HG03565 (cell line): Measurements from ENCODE around the gene POLN.

Experiments used
- ATAC-seq: cut with Tn5 transposase; IDR thresholded peaks from one replicate; pipeline ENCODE4 v1.9.1; 2021; ENCODE audit warnings: mild to moderate bottlenecking, moderate library complexity; ENCODE audit not compliant: unreplicated experiment

The POLN gene

DNA sequence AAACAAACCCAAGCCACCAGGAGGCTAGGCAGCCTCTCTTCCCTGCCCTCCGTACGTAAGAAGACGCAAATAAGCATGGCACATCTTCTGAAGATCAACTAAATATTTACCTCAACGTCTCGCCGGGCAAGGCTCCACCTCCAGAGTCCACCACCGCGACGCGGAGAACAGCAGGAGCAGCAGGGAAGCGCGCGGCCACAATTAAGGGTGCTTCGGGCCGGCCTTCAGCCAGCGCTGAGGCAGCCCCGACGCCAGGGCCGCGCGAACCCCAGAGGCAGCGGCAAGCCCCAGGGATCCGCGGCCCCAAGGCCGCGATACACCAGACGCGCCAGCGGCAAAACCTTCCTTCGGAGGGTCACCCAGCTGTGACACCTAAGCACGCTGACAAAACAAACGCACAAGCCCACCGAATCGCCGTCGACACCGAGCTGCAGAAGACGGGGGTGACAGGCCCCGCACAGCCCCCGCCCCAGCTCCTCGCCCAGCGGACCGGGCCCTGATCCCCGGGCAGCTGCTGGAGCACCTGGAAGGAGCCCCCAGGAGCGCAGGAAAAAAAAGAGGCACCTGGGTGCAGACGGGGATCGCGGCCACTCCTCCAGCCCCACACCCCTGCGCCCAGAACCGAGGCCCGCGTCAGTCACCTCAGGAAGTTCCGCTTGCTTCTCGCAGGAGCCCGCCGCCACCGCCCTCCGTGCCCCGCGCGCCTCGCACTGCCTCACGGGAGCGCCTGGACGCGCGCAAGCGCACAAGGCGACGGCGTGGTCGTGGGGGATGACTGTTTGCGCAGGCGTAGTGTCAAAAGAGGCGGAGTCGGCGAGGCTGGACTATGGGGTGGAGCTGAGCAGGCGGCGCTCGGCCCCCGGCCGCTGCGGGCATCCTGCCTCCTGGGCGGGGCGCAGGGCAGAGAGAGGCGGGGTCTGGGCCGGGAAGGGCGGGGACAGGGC lies at the start of gene POLN, which contains the start of gene HAUS3:
Gene POLN (minus strand): TSS at position 712 of the 944 bp plus-strand sequence. CDS start 12,890 bp downstream, outside the sequence.
Gene HAUS3 (minus strand): TSS at position 712 of the 944 bp plus-strand sequence. CDS start 1,175 bp downstream, outside the sequence.
- ATAC-seq, result peak; percentile 84

DNA sequence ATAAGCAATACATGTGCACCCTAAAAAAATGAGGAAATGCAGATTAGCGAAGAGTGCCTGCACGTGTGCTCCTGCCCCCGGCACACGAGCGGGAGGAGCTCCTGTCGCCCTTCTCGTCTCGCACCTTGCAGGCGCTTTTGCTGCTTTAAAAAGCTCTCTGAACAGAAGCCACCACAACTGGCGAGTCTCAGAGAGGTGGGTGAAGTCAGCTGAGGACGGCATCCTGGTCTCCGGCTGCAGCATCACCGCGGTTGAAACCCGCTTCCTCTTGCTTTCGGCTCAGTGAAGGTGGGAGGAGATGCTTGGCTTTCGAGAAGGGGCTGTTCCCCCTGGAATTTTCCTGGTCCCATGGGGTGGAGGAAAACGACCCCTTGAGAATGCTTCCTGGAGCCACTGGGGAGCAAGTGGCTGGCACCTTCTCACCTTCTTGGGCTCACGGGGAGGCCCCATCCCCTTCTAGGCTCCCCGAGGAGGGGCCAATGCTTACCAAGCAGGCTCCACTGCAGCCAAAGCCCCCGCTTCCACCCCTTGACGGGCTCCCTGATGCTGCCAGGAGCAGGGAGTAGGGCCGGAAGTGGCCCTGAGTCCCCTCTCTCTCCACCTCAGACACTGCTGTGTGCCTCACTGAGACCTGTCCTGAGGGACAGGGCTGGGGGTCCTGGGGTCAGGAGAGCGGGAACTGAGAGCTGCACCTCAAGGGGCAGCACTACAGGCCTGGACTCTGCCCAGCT lies 49.2 kb upstream of the POLN start:
- ATAC-seq, result no peak

DNA sequence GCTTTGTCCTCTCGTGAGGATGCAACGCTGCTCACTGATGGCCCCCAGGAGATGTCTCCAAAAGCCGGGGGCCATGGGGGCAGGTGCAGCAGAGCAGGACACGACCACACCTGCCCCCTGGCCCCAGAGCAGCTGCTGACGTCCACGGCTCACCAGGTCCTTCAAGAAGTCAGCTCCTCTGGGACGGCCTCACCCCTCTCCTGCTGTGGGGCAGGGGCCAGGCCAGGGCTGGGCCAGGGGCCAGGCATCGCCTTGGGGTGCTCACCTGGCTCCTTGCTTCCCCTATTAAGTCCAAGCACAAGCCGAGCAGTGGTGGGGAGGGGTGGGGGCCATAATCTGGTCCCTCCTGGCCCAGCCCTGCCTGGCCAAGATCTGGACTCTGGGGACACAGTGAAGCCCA lies 48.6 kb upstream of the POLN start:
- no peak for ATAC-seq

DNA sequence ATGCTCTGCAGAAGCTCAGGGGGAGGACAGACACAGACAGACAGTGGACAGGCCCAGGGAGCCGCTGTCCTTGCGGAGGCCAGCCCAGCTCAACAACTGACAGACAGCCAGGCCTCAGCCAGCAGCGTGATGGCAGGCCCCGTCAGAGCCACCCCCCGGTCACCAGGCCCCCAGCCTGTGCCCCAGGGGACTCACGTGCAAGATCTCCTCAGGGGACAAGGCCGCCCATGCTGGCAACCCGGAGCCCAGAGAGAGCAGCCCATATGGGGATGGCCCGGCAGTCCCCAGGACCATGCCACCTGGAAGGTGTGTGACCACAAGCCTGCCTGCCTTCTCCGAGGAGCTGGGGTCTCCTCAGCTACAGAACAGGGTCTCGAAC lies 48.0 kb upstream of the POLN start:
- no peak for ATAC-seq

- no peak for ATAC-seq
Measured at GRCh38 chr4:2289311-2289954, 47.5 kb upstream of the POLN start.

GRCh38 chr4:2288051-2288541 lies 46.2 kb upstream of the POLN start:
- no peak for ATAC-seq

DNA sequence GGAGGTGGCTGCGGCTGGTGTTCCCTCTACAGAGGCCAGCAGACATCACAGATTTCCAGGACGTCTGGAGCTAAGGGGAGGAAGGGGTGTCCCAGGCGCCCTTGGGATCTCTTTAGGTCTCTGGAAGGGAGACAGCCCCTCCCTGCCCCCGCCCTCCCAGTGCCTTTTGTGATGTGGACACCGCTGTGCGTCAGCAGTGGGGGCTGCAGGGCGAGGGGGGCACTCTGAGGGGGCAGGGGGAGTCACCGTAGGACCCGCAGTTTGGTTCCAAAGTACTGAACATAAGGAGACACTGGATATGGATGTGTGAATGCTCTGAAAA lies 45.6 kb upstream of the POLN start:
- ATAC-seq, result no peak

GRCh38 chr4:2286904-2287593 lies 45.1 kb upstream of the POLN start:
- no peak for ATAC-seq

GRCh38 chr4:2285613-2286381 lies 43.9 kb upstream of the POLN start:
- no peak for ATAC-seq

GRCh38 chr4:2284934-2285612 lies 43.2 kb upstream of the POLN start:
- no peak for ATAC-seq

DNA sequence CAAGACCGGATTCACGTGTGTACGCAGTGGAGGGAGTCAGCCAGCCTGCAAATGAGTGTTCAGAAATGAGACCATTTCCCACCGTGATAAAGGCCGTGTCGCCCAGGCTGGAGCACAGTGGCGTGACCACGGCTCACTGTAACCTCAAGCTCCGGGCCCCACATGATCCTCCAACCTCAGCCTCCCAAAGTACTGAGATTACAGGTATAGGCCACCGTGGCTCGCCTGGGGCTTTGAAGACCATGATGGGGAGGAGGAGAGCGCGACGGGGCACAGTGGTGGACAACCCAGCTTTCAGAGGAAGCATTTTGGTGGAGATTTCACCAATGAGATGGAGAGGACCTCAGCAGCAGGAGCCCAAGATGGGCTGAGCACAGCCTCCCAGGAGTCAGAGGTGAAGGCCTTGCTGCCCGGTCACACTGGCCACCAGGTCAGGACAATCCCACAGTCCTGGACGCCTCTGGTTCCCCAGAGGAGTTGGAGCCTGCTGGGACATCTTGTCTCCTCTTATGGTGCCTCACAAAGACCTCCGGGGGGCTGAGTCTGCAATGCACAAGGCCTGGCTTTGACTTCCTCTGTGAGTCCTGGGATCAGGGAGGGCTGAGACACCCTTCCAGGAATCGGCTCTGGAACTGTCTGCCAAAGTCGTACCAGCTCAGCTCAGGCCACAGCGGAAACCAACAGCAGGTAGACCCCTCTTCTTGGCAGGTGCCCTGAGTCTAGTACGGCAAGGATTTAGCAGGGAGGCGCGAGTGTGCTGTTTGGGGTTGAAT lies 42.4 kb upstream of the POLN start:
- ATAC-seq, result no peak

GRCh38 chr4:2283199-2283711 lies 41.3 kb upstream of the POLN start:
- ATAC-seq, result no peak

GRCh38 chr4:2281575-2282343 lies 39.8 kb upstream of the POLN start:
- ATAC-seq, result peak; percentile 56

GRCh38 chr4:2280531-2281300 lies 38.8 kb upstream of the POLN start:
- ATAC-seq, result no peak

- no peak for ATAC-seq
Measured at GRCh38 chr4:2277956-2278355, 36.0 kb upstream of the POLN start.

DNA sequence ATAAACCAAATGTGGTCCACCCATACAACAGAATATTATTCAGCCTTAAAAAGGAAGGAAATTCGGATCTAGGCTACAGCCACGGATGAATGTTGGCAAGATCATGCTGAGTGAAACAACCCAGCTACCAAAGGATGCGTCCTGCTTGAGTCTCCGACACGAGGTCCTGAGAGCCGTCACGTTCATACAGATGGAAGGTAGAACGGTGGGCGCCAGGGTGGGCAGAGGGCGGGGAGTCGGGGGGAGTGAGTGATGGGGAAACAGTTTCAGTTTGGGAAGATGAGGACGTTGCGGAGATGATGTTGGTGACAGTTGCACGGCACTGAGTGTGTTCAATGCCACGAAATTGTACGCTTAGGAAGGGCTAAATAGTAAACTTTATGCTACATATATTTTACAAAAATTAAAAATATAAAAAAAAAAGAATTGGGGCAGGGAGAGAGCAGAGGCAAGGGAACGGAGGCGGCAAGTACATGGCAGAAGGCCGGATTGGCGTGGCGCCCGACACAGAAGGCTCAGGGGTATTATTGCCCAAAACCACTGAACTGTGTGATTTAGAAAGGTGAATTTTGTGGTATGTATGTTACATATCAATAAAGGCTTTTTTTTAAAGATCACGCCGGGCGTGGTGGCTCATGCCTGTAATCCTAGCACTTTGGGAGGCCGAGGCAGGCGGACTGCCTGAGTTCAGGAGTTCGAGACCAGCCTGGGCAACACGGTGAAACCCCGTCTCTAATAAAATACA lies 34.8 kb upstream of the POLN start:
- no peak for ATAC-seq
